WTC11 (cell line): ENCODE data around the gene CYP39A1. TPM values are rescaled to one million over a fixed set of nuclear protein-coding genes. Genes with fewer than 3 reads are reported as not detected.

Experiments
- ATAC-seq: fragments of 200-7000 bp; cut with Tn5 transposase; 2 replicates; pipeline ENCODE4 v1.10.0; 2021; ENCODE audit warnings: mild to moderate bottlenecking, moderate library complexity
- CTCF ChIA-PET: fragments of 300-600 bp; sonication (Branson Sonifier 250); formaldehyde crosslinking; loops from one replicate; lab custom pipeline; 2021; ENCODE audit warnings: antibody characterized with exemption; lab: Charles Lee
- POLR2A ChIA-PET: fragments of 350-600 bp; sonication (Branson Sonifier 250); formaldehyde crosslinking; loops from one replicate; lab custom pipeline; 2021; ENCODE audit warnings: antibody characterized with exemption; lab: Charles Lee
- DNase-seq: peaks from one replicate; pipeline ENCODE4 v3.0.0; 2021; ENCODE audit warnings: low spot score
- H3K27ac Mint-ChIP-seq: 2 replicates; pipeline ENCODE4 v1.8.0; 2021; ENCODE audit warnings: mixed read lengths
- H3K27me3 Mint-ChIP-seq: 2 replicates; pipeline ENCODE4 v1.8.0; 2021; ENCODE audit warnings: low read depth, mild to moderate bottlenecking, moderate library complexity, mixed read lengths
- H3K36me3 Mint-ChIP-seq: 2 replicates; pipeline ENCODE4 v1.8.0; 2021; ENCODE audit warnings: mixed read lengths
- H3K4me1 Mint-ChIP-seq: 2 replicates; pipeline ENCODE4 v1.8.0; 2022; ENCODE audit warnings: mixed read lengths
- H3K4me3 Mint-ChIP-seq: 2 replicates; pipeline ENCODE4 v1.8.0; 2021; ENCODE audit warnings: mild to moderate bottlenecking, moderate library complexity, mixed read lengths
- H3K9me3 Mint-ChIP-seq: 2 replicates; pipeline ENCODE4 v1.8.0; 2021; ENCODE audit warnings: mixed read lengths
- ATF1 ChIP-seq: sonication (generic); formaldehyde crosslinking; IDR thresholded peaks from 2 replicates; pipeline ENCODE4 v1.8.1; 2023; ENCODE audit warnings: mild to moderate bottlenecking, moderate library complexity, missing genetic modification reagents
- CBFB ChIP-seq: sonication (generic); formaldehyde crosslinking; IDR thresholded peaks from 2 replicates; pipeline ENCODE4 v1.8.1; 2022; ENCODE audit warnings: mild to moderate bottlenecking, low read depth, missing genetic modification reagents
- CREM ChIP-seq: sonication (generic); formaldehyde crosslinking; IDR thresholded peaks from 2 replicates; pipeline ENCODE4 v1.8.1; 2022; ENCODE audit warnings: mild to moderate bottlenecking, missing genetic modification reagents, moderate library complexity
- FOXJ3 ChIP-seq: sonication (generic); formaldehyde crosslinking; IDR thresholded peaks from 2 replicates; pipeline ENCODE4 v1.9.0; 2021; ENCODE audit warnings: missing genetic modification reagents, mild to moderate bottlenecking, borderline replicate concordance
- GABPB1 ChIP-seq: sonication (generic); formaldehyde crosslinking; IDR thresholded peaks from 2 replicates; pipeline ENCODE4 v1.8.1; 2023; ENCODE audit warnings: mild to moderate bottlenecking, missing genetic modification reagents
- IRF2 ChIP-seq: sonication (generic); formaldehyde crosslinking; IDR thresholded peaks from 2 replicates; pipeline ENCODE4 v1.8.0; 2022; ENCODE audit warnings: low read depth, missing genetic modification reagents, borderline replicate concordance
- JAZF1 ChIP-seq: fragments of 250-450 bp; sonication (Bioruptor Pico); IDR thresholded peaks from 2 replicates; pipeline ENCODE4 v1.9.0; 2021; ENCODE audit warnings: moderate library complexity, mild to moderate bottlenecking, inconsistent platforms
- KAT7 ChIP-seq: sonication (generic); formaldehyde crosslinking; IDR thresholded peaks from 2 replicates; pipeline ENCODE4 v1.8.1; 2023; ENCODE audit warnings: missing genetic modification reagents, mild to moderate bottlenecking, borderline replicate concordance
- MXD4 ChIP-seq: fragments of 250-450 bp; sonication (Bioruptor Pico); IDR thresholded peaks from 2 replicates; pipeline ENCODE4 v1.8.0; 2021; ENCODE audit warnings: mild to moderate bottlenecking, moderate library complexity, borderline replicate concordance
- NFYB ChIP-seq: sonication (generic); formaldehyde crosslinking; conservative IDR thresholded peaks from 2 replicates; pipeline ENCODE4 v1.8.0; 2022; ENCODE audit warnings: low read depth, missing genetic modification reagents
- NR2C2 ChIP-seq: sonication (generic); formaldehyde crosslinking; IDR thresholded peaks from 2 replicates; pipeline ENCODE4 v1.8.0; 2022; ENCODE audit warnings: mild to moderate bottlenecking, missing genetic modification reagents
- PRRX2 ChIP-seq: fragments of 250-450 bp; sonication (Bioruptor Pico); IDR thresholded peaks from 2 replicates; pipeline ENCODE4 v1.8.0; 2021; ENCODE audit warnings: mild to moderate bottlenecking
- RORB ChIP-seq: fragments of 250-450 bp; sonication (Bioruptor Pico); IDR thresholded peaks from 2 replicates; pipeline ENCODE4 v1.9.0; 2021; ENCODE audit warnings: mild to moderate bottlenecking
- SMAD4 ChIP-seq: sonication (generic); formaldehyde crosslinking; IDR thresholded peaks from 2 replicates; pipeline ENCODE4 v1.8.0; 2022; ENCODE audit warnings: mild to moderate bottlenecking, missing genetic modification reagents
- SOX15 ChIP-seq: fragments of 250-450 bp; sonication (Bioruptor Pico); IDR thresholded peaks from 2 replicates; pipeline ENCODE4 v1.9.0; 2021; ENCODE audit warnings: mild to moderate bottlenecking
- TEAD1 ChIP-seq: sonication (generic); formaldehyde crosslinking; IDR thresholded peaks from 2 replicates; pipeline ENCODE4 v1.8.0; 2022; ENCODE audit warnings: mild to moderate bottlenecking, missing genetic modification reagents
- ZNF138 ChIP-seq: sonication (generic); formaldehyde crosslinking; conservative IDR thresholded peaks from 2 replicates; pipeline ENCODE4 v1.8.1; 2022; ENCODE audit warnings: mild to moderate bottlenecking, moderate library complexity, missing genetic modification reagents
- ZNF317 ChIP-seq: sonication (generic); formaldehyde crosslinking; IDR thresholded peaks from 2 replicates; pipeline ENCODE4 v1.8.1; 2023; ENCODE audit warnings: low read depth, mild to moderate bottlenecking, moderate library complexity, missing genetic modification reagents, borderline replicate concordance
- ZNF423 ChIP-seq: fragments of 250-450 bp; sonication (Bioruptor Pico); IDR thresholded peaks from 2 replicates; pipeline ENCODE4 v2.1.2; 2022; ENCODE audit warnings: mild to moderate bottlenecking, moderate library complexity
- total RNA-seq: library from RNA; stranded (reverse); gene quantifications from 3 replicates; pipeline ENCODE4 v1.2.3, GENCODE V29; 2021
- TF ChIP-seq, protein P1 (sequence below): sonication (generic); formaldehyde crosslinking; IDR thresholded peaks from 2 replicates; pipeline ENCODE4 v1.8.1; 2022; ENCODE audit warnings: low read depth, missing genetic modification reagents, borderline replicate concordance
- TF ChIP-seq, protein P2 (sequence below): sonication (generic); formaldehyde crosslinking; IDR thresholded peaks from 2 replicates; pipeline ENCODE4 v1.8.1; 2022; ENCODE audit warnings: low read depth, mild to moderate bottlenecking, moderate library complexity, missing genetic modification reagents, borderline replicate concordance
- TF ChIP-seq, protein P3 (sequence below): fragments of 250-450 bp; sonication (Bioruptor Pico); IDR thresholded peaks from 2 replicates; pipeline ENCODE4 v1.9.0; 2021; ENCODE audit warnings: mild to moderate bottlenecking, borderline replicate concordance
- TF ChIP-seq, protein P4 (sequence below): sonication (generic); formaldehyde crosslinking; IDR thresholded peaks from 2 replicates; pipeline ENCODE4 v1.8.0; 2022; ENCODE audit warnings: mild to moderate bottlenecking, missing genetic modification reagents
- TF ChIP-seq, protein P5 (sequence below): sonication (generic); formaldehyde crosslinking; IDR thresholded peaks from 2 replicates; pipeline ENCODE4 v1.8.1; 2023; ENCODE audit warnings: mild to moderate bottlenecking, missing genetic modification reagents, moderate library complexity
- TF ChIP-seq, protein P6 (sequence below): sonication (generic); formaldehyde crosslinking; IDR thresholded peaks from 2 replicates; pipeline ENCODE4 v1.8.0; 2023; ENCODE audit warnings: missing genetic modification reagents

CYP39A1 gene
- total RNA-seq, 1 experiment from 2014 or later: 1.6 TPM

DNA sequence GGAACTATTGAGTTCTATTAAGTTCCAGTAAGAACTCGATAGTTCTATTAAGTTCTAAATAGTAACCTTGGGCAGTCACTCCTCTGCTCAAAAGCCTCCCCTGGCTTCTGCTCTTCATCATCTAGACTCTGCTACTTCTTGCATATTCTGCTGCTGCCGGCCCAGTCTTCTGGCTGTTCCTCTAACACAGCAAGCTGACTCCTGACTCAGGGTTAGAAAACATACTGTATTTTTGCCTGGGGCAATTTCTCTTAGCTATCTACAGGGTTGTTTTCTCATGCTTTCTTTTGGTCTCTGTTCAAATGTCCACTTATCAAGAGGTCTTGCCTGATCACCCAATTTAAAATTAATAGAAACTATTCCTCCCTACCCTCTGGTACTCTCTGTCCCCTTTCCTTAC lies 14.8 kb upstream of the CYP39A1 start:
- CTCF ChIA-PET: interaction anchor here (5.7 kb wide), 1 partner anchor 12 kb away, joined by 31 read pairs; no protein-coding TSS in a partner anchor
- Mint-ChIP-seq H3K27ac (no peak overlapping the region), H3K4me1 (no peaks in the 10 kb centered on the region), H3K9me3 (no peaks in the 10 kb centered on the region), H3K36me3 (no peaks in the 10 kb centered on the region), H3K27me3 (no peaks in the 10 kb centered on the region), H3K4me3 (no peak overlapping the region)
- TF ChIP-seq IRF2 (CRISPR knock-in tag) (no peak), ZNF138 (CRISPR knock-in tag) (no peak), SOX15 (no peak), GABPB1 (CRISPR knock-in tag) (no peak), KAT7 (no peak), RORB (CRISPR knock-in tag) (no peak), NFYB (CRISPR knock-in tag) (no peak), ATF1 (CRISPR knock-in tag) (no peak), MXD4 (CRISPR knock-in tag) (no peak), TEAD1 (CRISPR knock-in tag) (no peak), PRRX2 (CRISPR knock-in tag) (no peak), SMAD4 (no peak), ZNF317 (CRISPR knock-in tag) (no peak)
- TF ChIP-seq, protein P1, sequence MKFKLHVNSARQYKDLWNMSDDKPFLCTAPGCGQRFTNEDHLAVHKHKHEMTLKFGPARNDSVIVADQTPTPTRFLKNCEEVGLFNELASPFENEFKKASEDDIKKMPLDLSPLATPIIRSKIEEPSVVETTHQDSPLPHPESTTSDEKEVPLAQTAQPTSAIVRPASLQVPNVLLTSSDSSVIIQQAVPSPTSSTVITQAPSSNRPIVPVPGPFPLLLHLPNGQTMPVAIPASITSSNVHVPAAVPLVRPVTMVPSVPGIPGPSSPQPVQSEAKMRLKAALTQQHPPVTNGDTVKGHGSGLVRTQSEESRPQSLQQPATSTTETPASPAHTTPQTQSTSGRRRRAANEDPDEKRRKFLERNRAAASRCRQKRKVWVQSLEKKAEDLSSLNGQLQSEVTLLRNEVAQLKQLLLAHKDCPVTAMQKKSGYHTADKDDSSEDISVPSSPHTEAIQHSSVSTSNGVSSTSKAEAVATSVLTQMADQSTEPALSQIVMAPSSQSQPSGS: no peak
- TF ChIP-seq, protein P2, sequence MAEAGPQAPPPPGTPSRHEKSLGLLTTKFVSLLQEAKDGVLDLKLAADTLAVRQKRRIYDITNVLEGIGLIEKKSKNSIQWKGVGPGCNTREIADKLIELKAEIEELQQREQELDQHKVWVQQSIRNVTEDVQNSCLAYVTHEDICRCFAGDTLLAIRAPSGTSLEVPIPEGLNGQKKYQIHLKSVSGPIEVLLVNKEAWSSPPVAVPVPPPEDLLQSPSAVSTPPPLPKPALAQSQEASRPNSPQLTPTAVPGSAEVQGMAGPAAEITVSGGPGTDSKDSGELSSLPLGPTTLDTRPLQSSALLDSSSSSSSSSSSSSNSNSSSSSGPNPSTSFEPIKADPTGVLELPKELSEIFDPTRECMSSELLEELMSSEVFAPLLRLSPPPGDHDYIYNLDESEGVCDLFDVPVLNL: no peak
- TF ChIP-seq, protein P3, sequence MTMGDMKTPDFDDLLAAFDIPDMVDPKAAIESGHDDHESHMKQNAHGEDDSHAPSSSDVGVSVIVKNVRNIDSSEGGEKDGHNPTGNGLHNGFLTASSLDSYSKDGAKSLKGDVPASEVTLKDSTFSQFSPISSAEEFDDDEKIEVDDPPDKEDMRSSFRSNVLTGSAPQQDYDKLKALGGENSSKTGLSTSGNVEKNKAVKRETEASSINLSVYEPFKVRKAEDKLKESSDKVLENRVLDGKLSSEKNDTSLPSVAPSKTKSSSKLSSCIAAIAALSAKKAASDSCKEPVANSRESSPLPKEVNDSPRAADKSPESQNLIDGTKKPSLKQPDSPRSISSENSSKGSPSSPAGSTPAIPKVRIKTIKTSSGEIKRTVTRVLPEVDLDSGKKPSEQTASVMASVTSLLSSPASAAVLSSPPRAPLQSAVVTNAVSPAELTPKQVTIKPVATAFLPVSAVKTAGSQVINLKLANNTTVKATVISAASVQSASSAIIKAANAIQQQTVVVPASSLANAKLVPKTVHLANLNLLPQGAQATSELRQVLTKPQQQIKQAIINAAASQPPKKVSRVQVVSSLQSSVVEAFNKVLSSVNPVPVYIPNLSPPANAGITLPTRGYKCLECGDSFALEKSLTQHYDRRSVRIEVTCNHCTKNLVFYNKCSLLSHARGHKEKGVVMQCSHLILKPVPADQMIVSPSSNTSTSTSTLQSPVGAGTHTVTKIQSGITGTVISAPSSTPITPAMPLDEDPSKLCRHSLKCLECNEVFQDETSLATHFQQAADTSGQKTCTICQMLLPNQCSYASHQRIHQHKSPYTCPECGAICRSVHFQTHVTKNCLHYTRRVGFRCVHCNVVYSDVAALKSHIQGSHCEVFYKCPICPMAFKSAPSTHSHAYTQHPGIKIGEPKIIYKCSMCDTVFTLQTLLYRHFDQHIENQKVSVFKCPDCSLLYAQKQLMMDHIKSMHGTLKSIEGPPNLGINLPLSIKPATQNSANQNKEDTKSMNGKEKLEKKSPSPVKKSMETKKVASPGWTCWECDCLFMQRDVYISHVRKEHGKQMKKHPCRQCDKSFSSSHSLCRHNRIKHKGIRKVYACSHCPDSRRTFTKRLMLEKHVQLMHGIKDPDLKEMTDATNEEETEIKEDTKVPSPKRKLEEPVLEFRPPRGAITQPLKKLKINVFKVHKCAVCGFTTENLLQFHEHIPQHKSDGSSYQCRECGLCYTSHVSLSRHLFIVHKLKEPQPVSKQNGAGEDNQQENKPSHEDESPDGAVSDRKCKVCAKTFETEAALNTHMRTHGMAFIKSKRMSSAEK: no peak
- DNase-seq (no peak), ATAC-seq (no peak)
- POLR2A ChIA-PET: no interaction called here

DNA sequence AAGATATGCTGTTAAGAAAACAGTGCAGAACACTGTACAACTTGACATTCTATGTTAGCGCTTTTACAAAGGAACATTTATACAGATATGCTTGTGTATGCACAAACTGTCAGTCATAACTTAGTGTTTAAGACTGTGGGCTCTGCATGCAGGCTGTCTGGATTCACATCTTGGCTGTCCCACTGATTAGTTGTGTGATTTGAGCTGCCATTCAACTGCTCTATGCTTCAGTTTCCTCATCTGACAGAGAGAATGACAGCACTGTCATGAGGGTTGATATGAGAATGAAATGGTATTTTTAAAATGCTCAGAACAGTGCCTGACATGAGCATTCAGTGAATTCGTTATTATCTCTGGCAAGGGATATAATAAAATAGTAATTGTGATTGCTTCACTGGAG lies 8.9 kb upstream of the CYP39A1 start:
- Mint-ChIP-seq H3K27me3 (no peaks in the 10 kb centered on the region), H3K4me3 (no peak overlapping the region), H3K4me1 (no peaks in the 10 kb centered on the region), H3K27ac (no peak overlapping the region), H3K9me3 (no peaks in the 10 kb centered on the region), H3K36me3 (no peaks in the 10 kb centered on the region)
- ChIA-PET POLR2A (no interaction called here), CTCF (no interaction called here)
- TF ChIP-seq, protein P4, sequence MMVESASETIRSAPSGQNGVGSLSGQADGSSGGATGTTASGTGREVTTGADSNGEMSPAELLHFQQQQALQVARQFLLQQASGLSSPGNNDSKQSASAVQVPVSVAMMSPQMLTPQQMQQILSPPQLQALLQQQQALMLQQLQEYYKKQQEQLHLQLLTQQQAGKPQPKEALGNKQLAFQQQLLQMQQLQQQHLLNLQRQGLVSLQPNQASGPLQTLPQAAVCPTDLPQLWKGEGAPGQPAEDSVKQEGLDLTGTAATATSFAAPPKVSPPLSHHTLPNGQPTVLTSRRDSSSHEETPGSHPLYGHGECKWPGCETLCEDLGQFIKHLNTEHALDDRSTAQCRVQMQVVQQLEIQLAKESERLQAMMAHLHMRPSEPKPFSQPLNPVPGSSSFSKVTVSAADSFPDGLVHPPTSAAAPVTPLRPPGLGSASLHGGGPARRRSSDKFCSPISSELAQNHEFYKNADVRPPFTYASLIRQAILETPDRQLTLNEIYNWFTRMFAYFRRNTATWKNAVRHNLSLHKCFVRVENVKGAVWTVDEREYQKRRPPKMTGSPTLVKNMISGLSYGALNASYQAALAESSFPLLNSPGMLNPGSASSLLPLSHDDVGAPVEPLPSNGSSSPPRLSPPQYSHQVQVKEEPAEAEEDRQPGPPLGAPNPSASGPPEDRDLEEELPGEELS: no peak
- no peak for TF ChIP-seq ZNF423 (CRISPR knock-in tag)
- no peak for TF ChIP-seq CREM (CRISPR knock-in tag)
- no peak for TF ChIP-seq JAZF1
- TF ChIP-seq NR2C2: no peak
- TF ChIP-seq, protein P5, sequence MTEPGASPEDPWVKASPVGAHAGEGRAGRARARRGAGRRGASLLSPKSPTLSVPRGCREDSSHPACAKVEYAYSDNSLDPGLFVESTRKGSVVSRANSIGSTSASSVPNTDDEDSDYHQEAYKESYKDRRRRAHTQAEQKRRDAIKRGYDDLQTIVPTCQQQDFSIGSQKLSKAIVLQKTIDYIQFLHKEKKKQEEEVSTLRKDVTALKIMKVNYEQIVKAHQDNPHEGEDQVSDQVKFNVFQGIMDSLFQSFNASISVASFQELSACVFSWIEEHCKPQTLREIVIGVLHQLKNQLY (CRISPR knock-in tag): no peak
- TF ChIP-seq, protein P6, sequence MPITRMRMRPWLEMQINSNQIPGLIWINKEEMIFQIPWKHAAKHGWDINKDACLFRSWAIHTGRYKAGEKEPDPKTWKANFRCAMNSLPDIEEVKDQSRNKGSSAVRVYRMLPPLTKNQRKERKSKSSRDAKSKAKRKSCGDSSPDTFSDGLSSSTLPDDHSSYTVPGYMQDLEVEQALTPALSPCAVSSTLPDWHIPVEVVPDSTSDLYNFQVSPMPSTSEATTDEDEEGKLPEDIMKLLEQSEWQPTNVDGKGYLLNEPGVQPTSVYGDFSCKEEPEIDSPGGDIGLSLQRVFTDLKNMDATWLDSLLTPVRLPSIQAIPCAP: no peak
- no peak for TF ChIP-seq CBFB
- TF ChIP-seq FOXJ3 (CRISPR knock-in tag): no peak
- DNase-seq: no peak
- no peak for ATAC-seq
